MG63 (cell line): ENCODE measurements around the gene ZDHHC18. TPM values are rescaled to one million over a fixed set of nuclear protein-coding genes. Genes with fewer than 3 reads are reported as not detected.
"Not testable (repeated sequence)": the region's sequence is repeated elsewhere in the genome, so short reads cannot be mapped to it uniquely, and the experiment has no call there.

ENCODE experiments used
- DNase-seq: peaks from one replicate; pipeline ENCODE4 v3.0.0-alpha.2; 2020
- H3K27me3 ChIP-seq: fragments of 250-450 bp; sonication (Bioruptor Pico); 2 replicates; pipeline ENCODE4 v1.5.1; 2020; ENCODE audit warnings: mild to moderate bottlenecking, moderate library complexity
- H3K36me3 ChIP-seq: fragments of 250-450 bp; sonication (Bioruptor Pico); 2 replicates; pipeline ENCODE4 v1.5.1; 2020; ENCODE audit warnings: mild to moderate bottlenecking, moderate library complexity
- H3K4me3 ChIP-seq: fragments of 250-450 bp; sonication (Bioruptor Pico); 2 replicates; pipeline ENCODE4 v1.5.1; 2020; ENCODE audit warnings: mild to moderate bottlenecking, moderate library complexity
- H3K9me3 ChIP-seq: fragments of 250-450 bp; sonication (Bioruptor Pico); 2 replicates; pipeline ENCODE4 v1.5.1; 2020; ENCODE audit warnings: mild to moderate bottlenecking, moderate library complexity
- total RNA-seq: library from RNA; depleted of rRNA; stranded (reverse); fragments of >200 nt; shearing (Covaris generic); gene quantifications from 2 replicates; pipeline ENCODE4 v1.2.3, GENCODE V29; 2014; ENCODE audit warnings: low replicate concordance

The ZDHHC18 gene
- total RNA-seq, 1 experiment from 2014 or later, result 12.7 TPM

- DNase-seq, result peak; percentile 82
These were observed 37.5 kb upstream of the ZDHHC18 start for GRCh38 chr1:26788836-26789611.

GRCh38 chr1:26789612-26789865, 36.9 kb upstream of the ZDHHC18 start:
- H3K27me3 ChIP-seq, result no peaks in the 10 kb centered on the region
- no peaks in the 10 kb centered on the region for H3K36me3 ChIP-seq
- no peak for DNase-seq

More at GRCh38 chr1:26788836-26789611, 37.5 kb upstream of the ZDHHC18 start:
- H3K4me3 ChIP-seq, result peak overlapping the region; percentile 75
- H3K36me3 ChIP-seq, result peaks cover 5% of the 10 kb centered on the region
- no peaks in the 10 kb centered on the region for H3K27me3 ChIP-seq
- H3K9me3 ChIP-seq, result no peaks in the 10 kb centered on the region

GRCh38 chr1:26789931-26790330, 36.6 kb upstream of the ZDHHC18 start:
- DNase-seq, result no peak
- Histone ChIP-seq H3K9me3 (no peaks in the 10 kb centered on the region), H3K4me3 (no peak overlapping the region), H3K27me3 (no peaks in the 10 kb centered on the region), H3K36me3 (no peaks in the 10 kb centered on the region)

More at GRCh38 chr1:26789612-26789865, 36.9 kb upstream of the ZDHHC18 start:
- H3K9me3 ChIP-seq, result no peaks in the 10 kb centered on the region
- H3K4me3 ChIP-seq, result no peak overlapping the region

- no peak for DNase-seq
- no peaks in the 10 kb centered on the region for H3K9me3 ChIP-seq
- no peaks in the 10 kb centered on the region for H3K36me3 ChIP-seq
- H3K27me3 ChIP-seq, result no peaks in the 10 kb centered on the region
- no peak overlapping the region for H3K4me3 ChIP-seq
These were observed 35.9 kb upstream of the ZDHHC18 start for GRCh38 chr1:26790551-26790953.

- H3K27me3 ChIP-seq, result no peaks in the 10 kb centered on the region
- H3K4me3 ChIP-seq, result no peak overlapping the region
- H3K9me3 ChIP-seq, result no peaks in the 10 kb centered on the region
- DNase-seq, result no peak
- H3K36me3 ChIP-seq, result no peaks in the 10 kb centered on the region
These were observed 35.3 kb upstream of the ZDHHC18 start for GRCh38 chr1:26791148-26791547.

- H3K4me3 ChIP-seq, result no peak overlapping the region
- H3K9me3 ChIP-seq, result no peaks in the 10 kb centered on the region
- H3K27me3 ChIP-seq, result no peaks in the 10 kb centered on the region
- DNase-seq, result no peak
- no peaks in the 10 kb centered on the region for H3K36me3 ChIP-seq
These were observed 34.9 kb upstream of the ZDHHC18 start for GRCh38 chr1:26791626-26792025.

GRCh38 chr1:26792924-26793323, 33.6 kb upstream of the ZDHHC18 start:
- no peaks in the 10 kb centered on the region for H3K9me3 ChIP-seq
- no peaks in the 10 kb centered on the region for H3K36me3 ChIP-seq
- H3K27me3 ChIP-seq, result no peaks in the 10 kb centered on the region
- DNase-seq, result no peak
- no peak overlapping the region for H3K4me3 ChIP-seq

GRCh38 chr1:26794391-26794790, 32.1 kb upstream of the ZDHHC18 start:
- no peak overlapping the region for H3K4me3 ChIP-seq
- no peaks in the 10 kb centered on the region for H3K27me3 ChIP-seq
- no peaks in the 10 kb centered on the region for H3K9me3 ChIP-seq
- H3K36me3 ChIP-seq, result no peaks in the 10 kb centered on the region
- DNase-seq, result no peak

- no peak overlapping the region for H3K4me3 ChIP-seq
- H3K27me3 ChIP-seq, result no peaks in the 10 kb centered on the region; the same call in 1 of the 2 replicates
- H3K9me3 ChIP-seq, result no peaks in the 10 kb centered on the region
- DNase-seq, result no peak
- no peaks in the 10 kb centered on the region for H3K36me3 ChIP-seq
These were observed 28.9 kb upstream of the ZDHHC18 start for GRCh38 chr1:26797627-26798026.

- Histone ChIP-seq H3K9me3 (no peaks in the 10 kb centered on the region), H3K36me3 (no peaks in the 10 kb centered on the region), H3K4me3 (no peak overlapping the region), H3K27me3 (no peaks in the 10 kb centered on the region; the same call in 1 of the 2 replicates)
- peak; percentile 94 for DNase-seq
These were observed 26.9 kb upstream of the ZDHHC18 start for GRCh38 chr1:26799479-26800142.

- not testable (repeated sequence) for H3K27me3 ChIP-seq, H3K36me3 ChIP-seq, DNase-seq, H3K4me3 ChIP-seq, H3K9me3 ChIP-seq
These were observed 22.6 kb upstream of the ZDHHC18 start for GRCh38 chr1:26803932-26804331.

- H3K4me3 ChIP-seq, H3K9me3 ChIP-seq, H3K36me3 ChIP-seq, H3K27me3 ChIP-seq: not testable (repeated sequence)
- peak; percentile 44 for DNase-seq
These were observed 16.4 kb upstream of the ZDHHC18 start for GRCh38 chr1:26810105-26810504.

GRCh38 chr1:26811057-26811456, 15.4 kb upstream of the ZDHHC18 start:
- no peak overlapping the region for H3K4me3 ChIP-seq
- H3K27me3 ChIP-seq, result no peaks in the 10 kb centered on the region
- H3K9me3 ChIP-seq, result no peaks in the 10 kb centered on the region
- no peak for DNase-seq
- no peaks in the 10 kb centered on the region for H3K36me3 ChIP-seq

- no peaks in the 10 kb centered on the region for H3K36me3 ChIP-seq
- H3K4me3 ChIP-seq, result no peak overlapping the region
- H3K9me3 ChIP-seq, result no peaks in the 10 kb centered on the region
- no peaks in the 10 kb centered on the region for H3K27me3 ChIP-seq
- no peak for DNase-seq
These were observed 14.8 kb upstream of the ZDHHC18 start for GRCh38 chr1:26811708-26812107.

GRCh38 chr1:26814377-26814776, 12.1 kb upstream of the ZDHHC18 start:
- no peaks in the 10 kb centered on the region for H3K9me3 ChIP-seq
- no peaks in the 10 kb centered on the region for H3K27me3 ChIP-seq
- no peak for DNase-seq
- no peak overlapping the region for H3K4me3 ChIP-seq
- no peaks in the 10 kb centered on the region for H3K36me3 ChIP-seq

GRCh38 chr1:26814893-26815292, 11.6 kb upstream of the ZDHHC18 start:
- no peak for DNase-seq
- no peak overlapping the region for H3K4me3 ChIP-seq
- H3K9me3 ChIP-seq, result no peaks in the 10 kb centered on the region
- no peaks in the 10 kb centered on the region for H3K27me3 ChIP-seq
- no peaks in the 10 kb centered on the region for H3K36me3 ChIP-seq

GRCh38 chr1:26820784-26821269, 5.7 kb upstream of the ZDHHC18 start:
- Histone ChIP-seq H3K27me3 (no peaks in the 10 kb centered on the region), H3K36me3 (no peaks in the 10 kb centered on the region), H3K9me3 (no peaks in the 10 kb centered on the region), H3K4me3 (no peak overlapping the region)
- no peak for DNase-seq
